ENCODE results near the gene TOGARAM1.

DNA sequence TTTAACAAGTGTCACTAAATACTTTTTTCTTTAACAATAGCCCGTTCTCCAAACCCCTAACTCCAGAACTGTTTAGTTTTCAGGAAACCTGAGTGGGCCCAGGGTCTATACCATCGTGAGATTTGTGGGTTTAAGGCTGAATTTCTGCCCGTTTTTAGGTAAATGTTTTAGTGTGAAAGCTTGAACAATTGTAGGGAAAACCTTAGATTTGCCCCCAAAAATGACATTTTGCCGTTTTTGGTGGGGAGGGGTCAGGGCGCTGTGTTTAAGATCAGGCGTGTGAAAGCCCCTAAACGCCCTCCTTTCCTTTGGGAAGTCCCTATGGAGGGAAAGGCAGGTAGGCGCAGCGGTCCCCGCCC is 121.6 kb downstream of the TOGARAM1 start:
- TF ChIP-seq MAX (IDR thresholded peaks at IDR 0.05; ENCODE audit: insufficient read depth, insufficient read length): no peak
- TF ChIP-seq, protein P1, sequence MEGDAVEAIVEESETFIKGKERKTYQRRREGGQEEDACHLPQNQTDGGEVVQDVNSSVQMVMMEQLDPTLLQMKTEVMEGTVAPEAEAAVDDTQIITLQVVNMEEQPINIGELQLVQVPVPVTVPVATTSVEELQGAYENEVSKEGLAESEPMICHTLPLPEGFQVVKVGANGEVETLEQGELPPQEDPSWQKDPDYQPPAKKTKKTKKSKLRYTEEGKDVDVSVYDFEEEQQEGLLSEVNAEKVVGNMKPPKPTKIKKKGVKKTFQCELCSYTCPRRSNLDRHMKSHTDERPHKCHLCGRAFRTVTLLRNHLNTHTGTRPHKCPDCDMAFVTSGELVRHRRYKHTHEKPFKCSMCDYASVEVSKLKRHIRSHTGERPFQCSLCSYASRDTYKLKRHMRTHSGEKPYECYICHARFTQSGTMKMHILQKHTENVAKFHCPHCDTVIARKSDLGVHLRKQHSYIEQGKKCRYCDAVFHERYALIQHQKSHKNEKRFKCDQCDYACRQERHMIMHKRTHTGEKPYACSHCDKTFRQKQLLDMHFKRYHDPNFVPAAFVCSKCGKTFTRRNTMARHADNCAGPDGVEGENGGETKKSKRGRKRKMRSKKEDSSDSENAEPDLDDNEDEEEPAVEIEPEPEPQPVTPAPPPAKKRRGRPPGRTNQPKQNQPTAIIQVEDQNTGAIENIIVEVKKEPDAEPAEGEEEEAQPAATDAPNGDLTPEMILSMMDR (IDR thresholded peaks at IDR 0.05; ENCODE audit: extremely low read depth in 1 of 2, insufficient read depth in 1 of 2, low read depth in 1 of 2, low read length in 2 of 2): no peak
- no peak for TF ChIP-seq EZH2 (IDR thresholded peaks at IDR 0.05; ENCODE audit: borderline replicate concordance, low read depth, low read length, severe bottlenecking)
- TF ChIP-seq POLR2A (IDR thresholded peaks at IDR 0.05; ENCODE audit: low read depth, low read length): no peak
- TF ChIP-seq MYC (IDR thresholded peaks at IDR 0.05; ENCODE audit: low read depth, low read length): no peak
- no peak for TF ChIP-seq POLR2AphosphoS5 (IDR thresholded peaks at IDR 0.05; ENCODE audit: insufficient read depth, low read depth, low read length)
- TF ChIP-seq JUN (IDR thresholded peaks at IDR 0.05; ENCODE audit: borderline replicate concordance, insufficient read depth, insufficient read length, low read depth): no peak

Measured in endothelial cell of umbilical vein (primary cell).